SK-N-SH (cell line): Measurements from ENCODE around the gene C4orf50. TPM values are rescaled to one million over a fixed set of nuclear protein-coding genes. Genes with fewer than 3 reads are reported as not detected.

Source experiments
- CTCF ChIA-PET: fragments of 300-600, 350-600 bp; formaldehyde crosslinking; extraction: SDS; loops from one replicate; lab custom pipeline; 2021; lab: Yijun Ruan, JAX
- POLR2A ChIA-PET: fragments of 350-600 bp; sonication (Branson Sonifier 250); formaldehyde crosslinking; extraction: SDS; loops from one replicate; lab custom pipeline; 2020; ENCODE audit warnings: antibody characterized with exemption, inconsistent platforms; lab: Yijun Ruan, JAX
- DNase-seq: peaks from one replicate; pipeline ENCODE4 v3.0.0; 2012
- H2AFZ ChIP-seq: fragments of 200-600 bp; sonication (generic); 2 replicates; pipeline ENCODE4 v1.8.1; 2016; ENCODE audit warnings: antibody characterized with exemption, mild to moderate bottlenecking, low read depth
- H3F3A ChIP-seq: fragments of 200-600 bp; sonication (generic); replicated peaks from 2 replicates; pipeline ENCODE3; 2016; ENCODE audit warnings: antibody characterized with exemption, mild to moderate bottlenecking; ENCODE audit not compliant: insufficient read depth
- H3K27ac ChIP-seq, 2 experiments: fragments of 200-500 bp in 1 of 2; fragments of 200-600 bp in 1 of 2; sonication (Bioruptor generic) in 1 of 2; sonication (generic), shearing (Covaris generic) in 1 of 2; 2 replicates each; pipeline versions ENCODE4 v1.5.1 to v1.6.1; 2014 to 2016; ENCODE audit warnings: low read depth in 2 of 2, inconsistent platforms in 1 of 2, low read length in 1 of 2, mild to moderate bottlenecking in 1 of 2, mixed read lengths in 1 of 2
- H3K27me3 ChIP-seq: fragments of 200-600 bp; sonication (generic), shearing (Covaris generic); 2 replicates; pipeline ENCODE4 v1.6.1; 2016; ENCODE audit warnings: mixed run types; ENCODE audit not compliant: insufficient read depth
- H3K36me3 ChIP-seq, 2 experiments: fragments of 200-500 bp in 1 of 2; fragments of 200-600 bp in 1 of 2; sonication (Bioruptor generic) in 1 of 2; sonication (generic) in 1 of 2; replicated peaks in 1 of 2; 2 replicates each; pipeline versions ENCODE3 to v1.5.1; 2014 to 2016; ENCODE audit warnings: low read length in 1 of 2, mild to moderate bottlenecking in 1 of 2; ENCODE audit not compliant: insufficient read depth in 2 of 2, control insufficient read depth in 1 of 2
- H3K4me1 ChIP-seq, 2 experiments: fragments of 200-500 bp in 1 of 2; fragments of 200-600 bp in 1 of 2; sonication (Bioruptor generic) in 1 of 2; sonication (generic), shearing (Covaris generic) in 1 of 2; 2 replicates each; pipeline versions ENCODE4 v1.5.1 to v1.6.1; 2014 to 2016; ENCODE audit warnings: low read depth in 1 of 2, low read length in 1 of 2, mixed run types in 1 of 2; ENCODE audit not compliant: insufficient read depth in 2 of 2, control insufficient read depth in 1 of 2
- H3K4me2 ChIP-seq: fragments of 200-600 bp; sonication (generic), shearing (Covaris generic); 2 replicates; pipeline ENCODE4 v1.6.1; 2017; ENCODE audit warnings: mixed run types
- H3K4me3 ChIP-seq, 2 experiments: fragments of 200-500 bp in 1 of 2; fragments of 200-600 bp in 1 of 2; sonication (Bioruptor generic) in 1 of 2; sonication (generic), shearing (Covaris generic) in 1 of 2; 2 replicates each; pipeline versions ENCODE4 v1.5.1 to v1.8.1; 2014 to 2016; ENCODE audit warnings: low read depth in 2 of 2, inconsistent platforms in 1 of 2, low read length in 1 of 2, mild to moderate bottlenecking in 1 of 2, mixed read lengths in 1 of 2, moderate library complexity in 1 of 2
- H3K79me2 ChIP-seq: fragments of 200-600 bp; sonication (generic); 2 replicates; pipeline ENCODE4 v1.8.1; 2017; ENCODE audit warnings: mild to moderate bottlenecking; ENCODE audit not compliant: insufficient read depth
- H3K9ac ChIP-seq: fragments of 200-600 bp; sonication (generic); 2 replicates; pipeline ENCODE4 v1.6.1; 2017; ENCODE audit warnings: mixed run types
- H3K9me2 ChIP-seq: fragments of 200-600 bp; sonication (generic); 2 replicates; pipeline ENCODE4 v1.6.1; 2017; ENCODE audit warnings: mixed run types
- H3K9me3 ChIP-seq: fragments of 200-600 bp; sonication (generic); 2 replicates; pipeline ENCODE4 v1.6.1; 2017; ENCODE audit warnings: mixed run types, mild to moderate bottlenecking, moderate library complexity
- H4K20me1 ChIP-seq: fragments of 200-600 bp; sonication (generic); 2 replicates; pipeline ENCODE4 v1.6.1; 2017; ENCODE audit warnings: mild to moderate bottlenecking, mixed run types; ENCODE audit not compliant: insufficient read depth
- CHD2 ChIP-seq: fragments of 150-350 bp; IDR thresholded peaks from 2 replicates; pipeline ENCODE4 v1.6.1; 2018; ENCODE audit warnings: low read length; ENCODE audit not compliant: partially characterized antibody
- ELF1 ChIP-seq: IDR thresholded peaks from 2 replicates; pipeline ENCODE4 v1.4.0; 2012
- EP300 ChIP-seq, 2 experiments: IDR thresholded peaks; 2 replicates each; pipeline versions ENCODE4 v1.4.0 to v1.6.1; 2012; ENCODE audit warnings: borderline replicate concordance in 1 of 2, low read depth in 1 of 2, low read length in 1 of 2
- GATA2 ChIP-seq: sonication (generic); formaldehyde crosslinking; IDR thresholded peaks from 2 replicates; pipeline ENCODE4 v1.5.0; 2020; ENCODE audit warnings: mild to moderate bottlenecking, missing genetic modification reagents
- NRF1 ChIP-seq: IDR thresholded peaks from 2 replicates; pipeline ENCODE4 v1.6.1; 2012; ENCODE audit warnings: low read depth, mild to moderate bottlenecking, low read length
- RAD21 ChIP-seq: IDR thresholded peaks from 2 replicates; pipeline ENCODE4 v1.6.1; 2012; ENCODE audit warnings: mild to moderate bottlenecking, low read length
- TEAD4 ChIP-seq: IDR thresholded peaks from 2 replicates; pipeline ENCODE4 v1.4.0; 2012; ENCODE audit warnings: mild to moderate bottlenecking, borderline replicate concordance; ENCODE audit not compliant: insufficient read depth
- WGBS: methylation state at CpG from one replicate; pipeline ENCODE4 v1.1.6; 2017; ENCODE audit warnings: low lambda C conversion rate; 5-methylcytosine and 5-hydroxymethylcytosine counted together
- polyA plus RNA-seq, 3 experiments: library from polyadenylated mRNA; depleted of rRNA; stranded (reverse); fragments of >200 nt; gene quantifications; 2 replicates each; pipeline ENCODE4 v1.2.3, GENCODE V29; 2012
- TF ChIP-seq, protein P1 (sequence below): IDR thresholded peaks from 2 replicates; pipeline ENCODE4 v1.4.0; 2012; ENCODE audit warnings: low read depth, borderline replicate concordance

C4orf50 gene
- polyA plus RNA-seq, 1 of the 3 experiments (the other 2 are of a cell fraction) = under 0.01 TPM

GRCh38 chr4:5899881-5900280, 118.3 kb downstream of the C4orf50 start:
- no peaks in the 10 kb centered on the region for H3K36me3 ChIP-seq
- no peak for TF ChIP-seq CHD2
- TF ChIP-seq, protein P1, sequence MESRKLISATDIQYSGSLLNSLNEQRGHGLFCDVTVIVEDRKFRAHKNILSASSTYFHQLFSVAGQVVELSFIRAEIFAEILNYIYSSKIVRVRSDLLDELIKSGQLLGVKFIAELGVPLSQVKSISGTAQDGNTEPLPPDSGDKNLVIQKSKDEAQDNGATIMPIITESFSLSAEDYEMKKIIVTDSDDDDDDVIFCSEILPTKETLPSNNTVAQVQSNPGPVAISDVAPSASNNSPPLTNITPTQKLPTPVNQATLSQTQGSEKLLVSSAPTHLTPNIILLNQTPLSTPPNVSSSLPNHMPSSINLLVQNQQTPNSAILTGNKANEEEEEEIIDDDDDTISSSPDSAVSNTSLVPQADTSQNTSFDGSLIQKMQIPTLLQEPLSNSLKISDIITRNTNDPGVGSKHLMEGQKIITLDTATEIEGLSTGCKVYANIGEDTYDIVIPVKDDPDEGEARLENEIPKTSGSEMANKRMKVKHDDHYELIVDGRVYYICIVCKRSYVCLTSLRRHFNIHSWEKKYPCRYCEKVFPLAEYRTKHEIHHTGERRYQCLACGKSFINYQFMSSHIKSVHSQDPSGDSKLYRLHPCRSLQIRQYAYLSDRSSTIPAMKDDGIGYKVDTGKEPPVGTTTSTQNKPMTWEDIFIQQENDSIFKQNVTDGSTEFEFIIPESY = no peak
- no peak for TF ChIP-seq GATA2 (CRISPR knock-in tag)
- TF ChIP-seq ELF1 = no peak
- TF ChIP-seq EP300 (IDR thresholded peaks at IDR 0.05; ENCODE audit: borderline replicate concordance in 1 of 2, low read depth in 1 of 2, low read length in 1 of 2) = no peak
- TF ChIP-seq RAD21 = no peak
- TF ChIP-seq, all 33 proteins: peak for 0
- H3F3A ChIP-seq = no peaks in the 10 kb centered on the region
- H3K4me1 ChIP-seq = no peaks in the 10 kb centered on the region
- WGBS = 22% methylated on average over 4 of the region's 5 CpGs
- POLR2A ChIA-PET = interaction anchor here (0.6 kb wide), 1 partner anchor 14 kb away, joined by 4 read pairs; no protein-coding TSS in a partner anchor
- H3K9me2 ChIP-seq = no peaks in the 10 kb centered on the region
- no peak overlapping the region for H3K27ac ChIP-seq
- H3K79me2 ChIP-seq = no peaks in the 10 kb centered on the region
- no peaks in the 10 kb centered on the region for H3K27me3 ChIP-seq
- H2AFZ ChIP-seq = no peak overlapping the region
- no peak overlapping the region for H3K4me2 ChIP-seq
- no peaks in the 10 kb centered on the region for H4K20me1 ChIP-seq
- DNase-seq = no peak
- H3K9me3 ChIP-seq = no peaks in the 10 kb centered on the region
- H3K4me3 ChIP-seq = no peak overlapping the region
- CTCF ChIA-PET = interaction anchor here (1.0 to 1.7 kb wide), 2 partner anchors 80 to 98 kb away, joined by 3 to 7 read pairs; no protein-coding TSS in a partner anchor
- no peak overlapping the region for H3K9ac ChIP-seq

DNA sequence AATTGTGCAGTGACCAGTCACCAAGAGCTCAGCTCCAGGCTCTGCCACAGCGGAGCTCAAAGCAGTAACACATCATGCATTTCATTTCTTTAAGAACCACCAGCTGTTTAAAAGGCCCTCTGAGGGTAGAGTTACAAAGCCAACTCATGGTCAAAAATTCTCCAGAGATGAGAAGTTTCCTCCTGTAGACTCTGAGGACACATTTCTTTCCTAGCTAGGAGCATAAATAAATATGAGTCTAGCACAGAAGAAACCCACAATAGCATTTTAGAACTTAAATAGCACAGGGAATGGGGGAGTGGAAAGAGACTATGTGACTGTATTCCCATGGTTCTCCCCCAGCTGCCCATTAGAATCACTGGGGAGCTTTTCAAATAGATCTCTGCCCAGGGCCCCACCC, 118.8 kb downstream of the C4orf50 start:
- no peaks in the 10 kb centered on the region for H3F3A ChIP-seq
- no peaks in the 10 kb centered on the region for H3K9me3 ChIP-seq
- no peak overlapping the region for H3K4me2 ChIP-seq
- H3K4me3 ChIP-seq = no peak overlapping the region
- H3K4me1 ChIP-seq = no peaks in the 10 kb centered on the region; a peak in 1 of 4 replicates
- CTCF ChIA-PET = interaction anchor here (1.0 to 1.7 kb wide), 2 partner anchors 81 to 99 kb away, joined by 3 to 7 read pairs; no protein-coding TSS in a partner anchor
- no peaks in the 10 kb centered on the region for H3K9me2 ChIP-seq
- DNase-seq = no peak
- H3K36me3 ChIP-seq = no peaks in the 10 kb centered on the region
- no peak overlapping the region for H2AFZ ChIP-seq
- no peaks in the 10 kb centered on the region for H4K20me1 ChIP-seq
- H3K9ac ChIP-seq = no peak overlapping the region
- no peak for TF ChIP-seq TEAD4
- 27% methylated on average over 1 of the region's 1 CpG for WGBS
- no peaks in the 10 kb centered on the region for H3K79me2 ChIP-seq
- H3K27me3 ChIP-seq = no peaks in the 10 kb centered on the region
- POLR2A ChIA-PET = interaction anchor here (0.6 kb wide), 1 partner anchor 15 kb away, joined by 4 read pairs; no protein-coding TSS in a partner anchor
- no peak overlapping the region for H3K27ac ChIP-seq

- Histone ChIP-seq H3K27ac (no peak overlapping the region), H4K20me1 (no peaks in the 10 kb centered on the region), H3K9ac (no peak overlapping the region), H2AFZ (no peak overlapping the region), H3K27me3 (peaks cover 4% of the 10 kb centered on the region; the same call in 1 of the 2 replicates), H3K9me2 (no peaks in the 10 kb centered on the region), H3K4me2 (no peak overlapping the region), H3K4me3 (no peak overlapping the region), H3K36me3 (no peaks in the 10 kb centered on the region), H3F3A (no peaks in the 10 kb centered on the region), H3K79me2 (no peaks in the 10 kb centered on the region), H3K4me1 (peaks cover 0 to 5% of the 10 kb centered on the region in 2 experiments; a peak in 1 of 4 replicates), H3K9me3 (no peaks in the 10 kb centered on the region)
- ChIA-PET CTCF (no interaction called here), POLR2A (no interaction called here)
- 51% methylated on average over 7 of the region's 13 CpGs for WGBS
- TF ChIP-seq NRF1 = no peak
- no peak for DNase-seq
Observed at GRCh38 chr4:5897674-5898073, 120.6 kb downstream of the C4orf50 start.
